Effector CD8-positive, alpha-beta T cell (primary cell): Measurements from ENCODE around the gene COL4A5.

Source experiments
- DNase-seq: peaks from one replicate; lab custom pipeline; 2025; lab: John Stamatoyannopoulos, UW

The COL4A5 gene

DNA sequence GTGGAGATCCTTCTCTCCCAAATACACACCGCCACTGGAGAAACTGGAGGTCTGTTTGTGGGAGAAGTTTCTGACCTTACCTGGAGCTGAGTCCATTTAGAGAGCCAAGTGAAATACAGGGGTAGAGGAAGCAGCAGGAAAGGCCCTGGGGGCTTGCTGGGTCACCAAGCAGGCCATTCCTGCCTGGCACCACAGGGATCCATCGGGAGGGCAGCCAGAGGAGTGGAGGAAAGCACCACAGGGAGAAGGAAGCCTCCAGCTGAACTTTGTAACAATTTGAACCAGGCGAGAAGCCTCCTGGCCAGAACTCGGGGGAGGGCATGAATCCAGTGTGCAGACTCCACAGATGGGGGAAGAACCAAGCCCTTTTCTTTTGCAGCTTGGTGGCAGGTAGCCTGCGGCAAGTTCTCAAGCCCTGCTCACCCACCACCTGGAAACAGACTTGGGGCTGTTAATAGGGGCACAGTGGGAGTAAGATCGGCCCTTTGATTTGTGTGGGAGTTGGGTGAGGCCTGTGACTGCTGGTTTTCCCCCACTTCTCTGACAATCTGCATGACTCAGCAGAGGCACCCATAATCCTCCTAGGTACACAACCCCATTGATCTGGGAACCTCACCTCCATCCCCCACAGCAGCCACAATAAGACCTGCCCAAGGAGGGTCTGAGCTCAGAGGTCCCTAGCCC lies 202.1 kb downstream of the COL4A5 start:
- no peak for DNase-seq

DNA sequence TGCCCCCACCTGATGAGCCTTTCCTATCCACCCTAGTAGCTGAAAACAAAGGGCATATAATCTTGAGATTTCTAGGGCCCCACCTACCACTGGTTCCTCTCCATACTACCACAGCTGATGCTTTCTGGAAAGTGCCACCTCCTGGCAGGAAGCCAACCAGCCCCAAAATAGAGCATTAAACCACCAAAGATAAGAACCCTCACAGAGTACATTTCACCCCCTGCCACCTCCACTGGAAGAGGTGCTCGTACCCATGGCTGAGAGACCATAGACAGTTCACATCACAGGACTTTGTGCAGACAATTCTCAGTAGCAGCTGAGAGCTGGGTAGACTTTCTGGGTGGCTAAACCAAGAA lies 202.6 kb downstream of the COL4A5 start:
- no peak for DNase-seq

DNA sequence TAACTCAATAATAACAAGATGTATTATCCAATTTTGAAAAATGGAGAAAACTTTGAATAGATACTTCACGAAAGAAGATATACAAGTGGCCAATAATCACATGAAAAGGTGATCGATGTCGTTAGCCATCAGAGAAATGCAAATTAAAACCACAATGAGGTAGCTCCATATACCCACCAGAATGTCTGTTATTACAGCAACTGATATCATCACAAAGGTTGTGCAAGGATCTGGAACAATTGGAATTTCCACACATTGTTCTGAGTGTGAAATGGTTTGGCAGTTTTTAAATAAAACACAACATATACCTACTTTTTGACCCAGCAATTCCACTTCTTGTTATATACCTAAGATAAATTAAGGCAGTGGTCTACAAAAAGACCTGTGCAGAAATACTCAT lies 225.1 kb downstream of the COL4A5 start:
- no peak for DNase-seq

DNA sequence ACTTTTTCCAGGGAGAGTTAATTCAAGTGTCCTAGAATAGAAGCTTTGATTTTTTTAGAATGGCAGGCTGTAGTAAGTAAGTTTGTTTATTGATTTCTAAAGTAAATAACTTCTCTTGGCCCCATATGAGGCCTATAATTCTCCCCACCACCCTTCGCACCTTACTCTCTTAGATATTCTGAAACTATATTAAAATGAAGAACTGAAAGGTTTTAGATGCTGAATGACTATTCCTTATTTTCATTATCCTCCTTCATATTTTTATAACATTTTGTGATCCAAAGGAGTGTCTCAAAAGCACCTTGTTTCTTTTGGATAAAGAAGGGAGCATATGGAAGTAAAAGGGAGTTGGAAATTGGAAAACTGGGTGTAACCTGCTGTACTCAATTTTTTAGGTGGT lies 226.5 kb downstream of the COL4A5 start:
- DNase-seq, result no peak

DNA sequence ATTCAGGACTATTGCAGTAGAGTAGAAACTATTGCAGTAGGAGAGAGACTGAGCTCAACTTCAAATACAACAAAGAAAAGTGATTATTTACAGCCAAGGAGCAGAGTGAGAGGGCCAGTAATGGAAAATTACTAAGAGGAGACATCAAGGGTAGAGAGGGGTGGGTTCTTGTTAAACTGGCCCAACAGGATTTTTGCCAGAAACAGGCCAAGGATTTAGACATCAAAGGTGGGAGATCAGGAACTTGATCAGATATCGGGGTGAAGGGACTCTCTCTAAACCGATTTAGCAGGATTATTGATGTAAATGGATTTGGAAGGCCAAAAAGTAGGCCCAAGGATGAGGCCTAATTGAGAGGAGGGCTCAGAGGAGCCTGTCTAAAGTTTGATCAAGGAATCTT lies 231.9 kb downstream of the COL4A5 start:
- DNase-seq, result no peak

DNA sequence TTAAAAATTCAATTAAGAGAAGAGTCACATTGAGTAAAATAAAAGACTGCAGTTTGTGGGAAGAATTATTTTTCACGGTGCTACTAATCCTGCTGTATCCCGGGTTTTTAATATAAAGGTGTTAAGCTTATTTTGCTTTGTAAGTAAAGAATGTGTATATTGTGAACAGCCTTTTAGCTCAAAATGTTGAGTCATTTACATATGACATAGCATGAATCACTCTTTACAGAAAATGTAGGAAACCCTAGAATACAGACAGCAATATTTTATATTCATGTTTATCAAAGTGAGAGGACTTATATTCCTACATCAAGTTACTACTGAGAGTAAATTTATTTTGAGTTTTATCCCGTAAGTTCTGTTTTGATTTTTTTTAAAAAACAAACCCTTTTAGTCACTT lies 257.1 kb downstream of the COL4A5 start:
- no peak for DNase-seq

DNA sequence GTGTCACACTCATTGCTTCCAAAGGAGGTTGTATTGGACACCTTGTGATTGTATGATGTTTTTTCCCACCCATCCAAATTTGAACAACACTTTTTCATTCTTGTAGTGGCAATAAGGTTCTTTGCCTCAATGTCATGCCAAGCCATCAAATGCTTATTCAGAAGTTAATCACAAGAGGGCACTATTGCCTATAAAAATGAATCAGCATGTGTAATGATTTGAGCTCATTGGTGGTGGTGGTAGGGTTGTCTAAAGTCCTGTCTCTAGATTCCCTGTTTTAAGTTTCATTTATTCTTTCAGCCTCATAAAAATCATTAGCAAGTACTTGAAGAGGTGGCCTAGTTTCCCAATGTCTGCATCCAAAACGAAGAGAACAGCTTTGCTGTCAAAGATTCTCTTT lies 259.7 kb downstream of the COL4A5 start:
- no peak for DNase-seq

DNA sequence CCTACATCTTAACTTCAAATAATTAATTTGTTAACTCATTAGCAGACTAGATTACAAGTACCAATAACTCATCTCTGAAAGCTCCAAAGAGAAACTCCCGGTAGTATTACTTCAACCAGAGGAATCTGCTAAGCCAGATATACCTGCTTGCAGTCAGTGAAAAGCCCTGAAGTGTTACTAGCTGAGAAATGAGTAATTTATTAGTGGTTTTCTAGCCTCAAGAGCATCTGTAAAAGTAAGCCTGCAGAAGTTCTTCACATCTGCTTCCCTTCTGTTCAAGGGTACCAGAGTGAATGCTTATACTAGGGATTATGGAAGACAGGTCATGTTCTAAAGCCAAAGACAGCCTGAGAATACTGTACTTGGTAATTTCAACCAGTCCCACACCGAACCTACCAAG lies 262.0 kb downstream of the COL4A5 start:
- DNase-seq, result no peak

DNA sequence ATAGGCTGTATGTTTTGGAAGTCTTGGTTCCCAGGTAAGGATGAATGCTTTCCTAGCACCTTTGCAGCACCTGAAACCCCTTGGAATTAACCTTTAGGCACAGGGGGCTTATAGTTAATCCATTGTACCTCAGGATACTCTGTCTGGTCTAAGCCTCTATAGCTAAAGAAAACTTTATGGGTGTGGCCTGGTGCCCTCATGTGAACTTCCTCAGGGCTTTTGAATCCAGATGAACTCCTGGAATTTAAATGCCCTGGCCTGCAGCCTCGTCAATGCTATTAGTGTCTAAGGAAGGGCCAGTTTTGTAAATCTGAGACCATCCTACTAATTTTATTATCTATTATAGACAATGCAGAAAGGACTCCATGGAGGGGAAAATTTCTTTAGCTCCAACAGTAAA lies 262.9 kb downstream of the COL4A5 start:
- DNase-seq, result no peak

DNA sequence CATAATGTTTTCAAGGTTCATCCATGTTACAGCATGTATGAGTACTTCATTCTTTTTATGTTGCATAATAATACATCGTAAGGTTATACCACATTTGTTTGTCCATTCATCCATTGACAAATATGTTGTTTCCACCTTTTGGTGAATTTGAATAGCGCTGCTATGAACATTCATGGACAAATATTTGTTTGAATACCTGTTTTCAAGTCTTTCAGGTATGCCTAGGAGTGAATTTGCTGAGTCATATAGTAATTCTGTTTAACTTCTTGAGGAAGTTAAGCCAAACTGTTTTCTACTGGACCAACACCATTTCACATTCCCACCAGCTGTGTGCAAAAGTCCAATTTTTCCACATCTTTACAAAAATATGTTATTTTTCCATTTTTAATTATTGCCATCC lies 265.2 kb downstream of the COL4A5 start:
- no peak for DNase-seq

DNA sequence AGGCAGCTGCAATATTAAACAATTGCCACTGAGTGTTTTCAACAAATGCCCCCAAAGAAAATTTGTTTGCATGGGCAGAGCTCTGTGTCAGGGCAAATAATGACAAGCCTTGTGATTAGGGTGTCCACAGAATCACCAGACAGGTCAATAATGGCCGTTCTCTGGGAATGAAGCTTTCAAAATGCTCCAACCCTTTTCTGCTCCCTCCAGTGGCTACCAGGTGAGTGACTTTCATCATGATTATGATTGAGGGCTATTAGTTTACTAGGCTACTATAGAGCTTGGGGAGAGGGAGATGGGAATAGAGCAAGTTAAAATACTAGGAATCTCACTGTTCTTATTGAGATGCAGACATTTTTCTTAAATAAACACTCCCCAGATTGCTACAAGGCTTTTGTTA lies 273.2 kb downstream of the COL4A5 start:
- DNase-seq, result no peak

DNA sequence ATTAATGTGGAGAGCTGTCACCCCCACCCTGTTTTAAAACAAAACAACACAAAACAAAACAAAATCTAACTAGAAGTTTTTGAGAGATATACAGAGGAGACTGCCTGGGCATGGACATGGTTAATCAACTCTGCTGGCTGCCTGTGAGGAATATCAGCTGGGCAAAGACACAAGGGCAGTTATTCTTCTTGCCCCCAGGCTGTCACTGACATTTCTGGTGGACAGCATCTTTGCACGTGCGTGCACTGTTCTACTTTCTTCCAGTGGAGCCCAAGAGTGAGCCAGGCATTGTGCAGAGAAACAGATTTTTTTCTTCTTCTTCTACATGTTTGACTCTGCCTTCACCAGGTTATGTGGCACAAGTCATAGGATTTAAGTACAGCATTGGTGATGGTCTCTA lies 282.9 kb downstream of the COL4A5 start:
- no peak for DNase-seq

DNA sequence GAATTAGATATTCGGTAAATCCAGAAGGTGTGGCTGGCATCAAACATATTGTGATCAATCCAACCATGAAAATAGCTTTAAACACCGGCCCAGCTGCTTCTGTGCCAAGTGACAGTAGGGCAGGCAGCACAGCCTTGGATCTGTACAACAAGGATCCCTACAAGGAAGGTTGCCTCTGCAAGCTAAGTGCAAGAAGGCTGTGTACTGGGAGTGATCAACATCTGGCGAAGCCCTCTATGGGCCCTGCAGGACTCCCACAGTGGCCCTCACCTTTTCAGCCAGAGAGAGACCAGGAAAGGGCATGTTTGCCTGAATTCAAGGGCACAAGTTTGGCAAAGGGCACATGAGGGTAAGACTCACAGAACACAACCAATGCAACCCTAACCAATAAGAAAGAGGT lies 287.1 kb downstream of the COL4A5 start:
- no peak for DNase-seq

DNA sequence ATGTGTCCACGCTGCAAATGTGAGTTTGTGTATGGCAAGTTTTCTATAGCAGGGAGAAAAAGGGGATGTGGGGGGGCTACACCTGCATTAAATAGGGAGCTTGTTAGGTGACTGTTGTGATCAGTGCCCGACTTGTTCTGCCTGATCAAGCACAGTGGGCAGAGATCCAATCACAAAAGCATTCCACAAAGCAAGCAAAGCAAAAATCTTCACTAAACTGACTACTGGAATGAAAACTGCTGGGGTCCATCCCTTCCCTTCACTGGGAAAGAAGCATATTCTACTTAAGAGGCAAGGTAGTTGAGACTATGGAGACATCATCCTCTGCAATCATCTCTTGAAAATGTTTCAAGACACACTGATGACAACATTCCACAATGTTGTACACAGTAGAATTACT lies 291.5 kb downstream of the COL4A5 start:
- DNase-seq, result no peak

DNA sequence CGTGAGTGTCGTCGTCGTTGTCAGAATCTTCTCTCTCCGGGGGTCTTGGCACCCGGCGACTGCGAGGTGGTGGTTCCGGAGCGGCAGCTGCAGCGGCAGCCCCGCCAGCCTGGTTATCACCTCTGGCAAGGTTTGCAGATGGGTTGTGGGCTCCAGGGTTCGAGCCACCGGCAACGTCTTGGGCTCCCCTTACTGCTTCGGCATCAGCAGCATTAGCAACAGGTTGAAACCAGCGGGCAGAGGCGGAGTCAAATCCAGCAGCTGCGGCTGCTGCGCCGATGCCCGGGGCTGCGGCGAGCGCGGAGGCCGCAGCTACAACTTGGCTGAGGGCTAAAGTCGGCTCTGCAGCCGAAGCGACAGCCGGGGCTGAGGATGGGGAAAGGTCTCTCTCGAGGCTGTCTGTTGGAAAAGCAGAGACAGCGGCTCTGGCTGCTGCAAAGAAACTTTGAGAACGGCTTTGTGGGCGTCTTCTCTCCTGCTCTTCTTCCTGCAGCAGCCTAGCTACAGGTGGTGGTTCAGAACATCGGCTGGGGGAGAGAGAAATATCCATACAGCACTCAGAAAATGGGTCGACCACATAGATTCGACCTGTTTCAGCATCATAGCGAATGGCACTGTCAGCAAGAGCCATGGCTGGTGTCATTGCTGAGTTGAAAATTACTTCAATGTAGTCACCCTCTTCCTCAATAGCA lies 293.1 kb downstream of the COL4A5 start:
- no peak for DNase-seq

DNA sequence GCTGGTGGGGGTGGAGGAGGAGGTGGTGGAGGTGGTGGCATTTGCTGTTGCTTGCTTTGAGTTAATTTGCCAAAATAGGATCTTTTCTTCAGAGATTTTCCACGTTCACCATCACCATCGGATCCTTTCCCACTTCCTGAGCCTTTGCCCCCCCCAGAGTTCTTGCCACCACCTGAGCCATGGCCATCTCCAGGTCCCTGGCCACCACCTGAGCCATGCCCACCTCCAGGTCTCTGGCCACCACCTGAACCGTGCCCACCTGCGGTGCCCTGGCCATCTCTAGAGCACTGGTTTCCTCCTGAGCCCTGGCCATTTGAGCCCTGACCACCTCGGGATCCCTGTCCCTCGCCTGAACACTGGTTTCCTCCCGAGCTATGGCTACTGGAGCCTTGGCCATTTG lies 294.8 kb downstream of the COL4A5 start:
- DNase-seq, result no peak

DNA sequence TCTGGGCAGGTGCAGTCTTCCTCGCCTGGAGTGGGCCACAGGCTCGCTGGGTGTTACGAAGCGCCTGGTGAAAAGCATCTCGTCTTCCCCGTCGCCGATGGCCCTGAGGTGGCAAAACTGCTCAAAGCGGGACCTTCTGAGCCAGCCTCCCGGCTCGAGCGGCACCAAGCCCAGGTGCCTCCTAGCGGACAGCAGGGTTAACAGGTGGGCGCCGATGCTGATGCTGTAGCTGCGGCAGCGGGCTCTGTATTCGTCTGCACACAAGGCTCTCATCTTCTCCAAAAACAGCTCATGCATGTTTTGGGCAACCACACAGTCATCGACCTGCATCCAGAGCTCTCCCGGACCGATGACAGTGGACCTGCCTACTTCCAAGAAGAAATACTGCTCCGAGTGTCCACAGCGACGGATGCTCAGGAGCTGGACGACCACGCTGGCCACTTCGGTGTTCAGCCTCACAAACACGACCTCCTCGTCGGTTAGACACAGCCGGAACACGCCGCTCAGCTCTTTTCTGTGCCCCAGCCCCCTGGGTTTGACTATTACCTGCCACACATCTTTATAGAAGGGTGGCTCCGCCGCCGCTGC lies 295.5 kb downstream of the COL4A5 start:
- DNase-seq, result no peak

DNA sequence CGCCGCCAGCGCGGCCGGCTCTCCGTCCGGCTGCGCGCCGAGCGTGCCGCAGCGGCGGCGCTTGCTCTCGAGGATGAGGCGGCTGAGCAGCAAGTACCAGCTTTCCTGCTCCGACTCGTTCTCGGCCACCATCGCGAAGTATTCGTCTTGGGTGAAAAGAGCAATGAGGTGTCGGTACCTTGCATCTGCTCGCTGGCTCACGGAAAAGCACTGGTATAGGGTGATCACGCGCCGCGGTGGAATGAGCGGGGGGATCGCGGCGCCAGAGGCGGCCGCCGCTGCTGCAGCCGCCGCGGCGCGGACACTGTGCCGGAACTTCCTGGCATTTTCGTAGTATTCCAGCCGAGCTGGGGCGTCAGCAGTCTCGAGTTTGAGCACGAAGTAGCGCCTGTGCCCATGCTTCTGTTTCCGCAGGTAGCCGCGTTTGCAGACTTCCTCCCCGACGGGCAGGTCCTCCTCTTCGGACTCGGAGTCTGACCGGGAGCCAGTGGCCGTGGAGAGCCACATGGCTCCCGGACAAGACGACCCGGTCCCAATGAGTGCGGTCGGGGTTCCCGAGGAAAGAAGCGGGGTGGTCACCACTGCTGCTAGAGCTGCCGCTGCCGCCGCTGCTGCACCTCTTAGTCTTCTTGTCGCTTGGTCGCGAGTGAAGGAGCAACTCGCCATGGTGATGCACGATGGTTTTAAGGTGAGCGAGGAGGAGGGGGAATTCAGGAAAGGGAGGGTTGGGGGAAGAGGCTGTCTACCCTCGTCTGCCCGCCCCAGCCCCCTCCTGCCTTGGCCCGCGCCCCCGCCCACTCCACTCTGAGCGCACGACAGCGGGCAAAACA lies 296.3 kb downstream of the COL4A5 start:
- DNase-seq, result no peak

DNA sequence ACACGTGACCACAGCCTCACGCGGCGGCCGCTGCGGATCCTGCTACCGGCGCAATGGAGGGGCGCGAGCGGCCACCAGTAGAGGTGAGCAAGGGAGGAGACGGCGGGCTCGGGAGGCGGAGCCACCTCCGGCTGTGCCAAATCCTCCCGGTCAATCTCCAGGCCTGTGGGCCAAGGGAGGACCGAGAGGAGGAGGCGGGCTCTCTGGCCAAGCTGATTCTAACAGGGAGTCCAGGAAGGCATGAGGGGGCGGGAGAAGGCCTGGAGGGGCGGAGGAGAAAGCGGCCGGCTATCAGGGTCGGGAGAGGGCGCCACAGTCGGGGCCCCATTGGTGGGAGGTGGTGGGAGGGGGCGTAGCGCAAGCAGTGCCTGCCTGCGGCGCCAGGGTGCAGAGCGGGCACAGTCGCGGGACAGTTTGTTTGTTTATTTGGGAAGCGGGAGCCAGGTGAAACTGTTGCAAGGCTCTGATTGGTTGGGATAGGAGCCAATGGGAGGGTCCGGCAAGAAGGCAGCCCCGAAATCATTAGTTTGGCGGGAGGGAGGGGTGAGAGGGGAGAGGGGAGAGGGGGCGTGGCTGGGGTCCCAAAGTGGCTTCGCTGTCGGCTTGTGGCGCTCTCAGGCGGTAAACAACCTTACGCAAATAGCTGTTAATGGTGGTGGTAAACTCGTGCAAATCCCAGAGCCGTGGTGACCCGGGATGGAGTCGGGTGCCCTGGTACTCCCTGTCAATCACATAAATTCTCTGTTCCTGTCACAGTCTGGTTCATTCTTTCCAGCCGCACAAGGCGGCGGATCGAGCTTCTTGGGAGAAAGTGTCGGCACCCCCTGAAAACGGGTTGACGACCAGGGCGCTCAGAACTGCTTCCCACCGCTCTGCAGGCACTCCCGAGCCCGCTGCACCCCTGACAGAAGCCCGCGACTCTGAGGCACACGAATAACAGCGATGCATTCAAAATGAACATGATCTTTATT lies 297.2 kb downstream of the COL4A5 start, which contains the start of gene IRS4:
IRS4 (minus strand) TSS at position 55 of the 971 bp plus-strand sequence.
- DNase-seq, result no peak

DNA sequence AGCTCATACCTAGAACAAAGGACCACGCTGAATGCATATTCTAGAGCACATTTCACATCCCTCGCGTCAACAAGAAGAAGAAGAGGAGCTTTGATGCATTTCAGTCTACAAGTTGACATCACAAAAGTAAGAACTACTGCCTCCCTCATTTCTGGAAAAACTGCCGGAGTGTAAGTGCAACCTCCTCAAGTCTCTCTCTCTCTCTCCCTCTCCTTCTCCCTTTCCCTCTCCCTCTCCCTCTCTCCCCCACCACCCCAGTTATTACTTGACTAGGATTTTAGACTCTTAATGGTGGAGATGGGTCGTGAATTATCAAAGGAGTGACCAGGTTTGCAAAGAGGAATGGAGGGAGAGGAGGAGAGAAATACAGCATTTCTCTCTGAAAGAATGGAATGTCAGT lies 298.1 kb downstream of the COL4A5 start:
- no peak for DNase-seq

DNA sequence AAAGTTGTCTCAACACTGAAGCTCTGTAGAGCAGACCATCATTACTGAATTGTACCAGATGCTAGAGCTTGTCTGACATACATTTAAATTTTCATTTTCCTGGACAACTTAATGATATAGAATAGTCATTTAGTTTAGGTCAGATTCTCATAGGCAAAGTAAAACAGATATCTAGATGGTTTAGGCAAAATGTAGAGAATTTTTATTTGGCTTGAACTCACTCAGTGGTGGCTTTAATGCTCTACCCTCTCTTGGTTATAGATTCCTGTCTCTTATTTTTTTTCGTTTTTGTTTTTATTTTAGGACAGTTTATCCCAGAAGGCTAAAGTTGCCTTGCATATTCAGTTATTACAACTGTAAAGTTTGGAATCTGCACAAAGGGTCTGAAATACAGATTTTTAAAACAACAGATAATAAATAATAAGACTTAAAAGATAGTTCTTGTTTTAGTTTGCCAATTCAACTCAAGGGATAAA lies 300.7 kb downstream of the COL4A5 start:
- no peak for DNase-seq
